Mammary epithelial cell (primary cell): ENCODE measurements around the gene GLB1L2.

Experiments used
- CTCF ChIP-seq, 2 donors: IDR thresholded peaks in 1 of 2; conservative IDR thresholded peaks in 1 of 2; 2 replicates each; pipeline ENCODE4 v1.5.1; 2011 to 2012; ENCODE audit warnings: inconsistent platforms in 2 of 2, low read length in 2 of 2, mild to moderate bottlenecking in 2 of 2, control low read depth in 1 of 2, low read depth in 1 of 2; ENCODE audit not compliant: insufficient read depth in 1 of 2; ENCODE audit errors: extremely low read depth in 1 of 2
- EZH2 ChIP-seq: IDR thresholded peaks from 2 replicates; pipeline ENCODE4 v1.6.1; 2012; ENCODE audit warnings: low read length, inconsistent platforms, borderline replicate concordance

DNA sequence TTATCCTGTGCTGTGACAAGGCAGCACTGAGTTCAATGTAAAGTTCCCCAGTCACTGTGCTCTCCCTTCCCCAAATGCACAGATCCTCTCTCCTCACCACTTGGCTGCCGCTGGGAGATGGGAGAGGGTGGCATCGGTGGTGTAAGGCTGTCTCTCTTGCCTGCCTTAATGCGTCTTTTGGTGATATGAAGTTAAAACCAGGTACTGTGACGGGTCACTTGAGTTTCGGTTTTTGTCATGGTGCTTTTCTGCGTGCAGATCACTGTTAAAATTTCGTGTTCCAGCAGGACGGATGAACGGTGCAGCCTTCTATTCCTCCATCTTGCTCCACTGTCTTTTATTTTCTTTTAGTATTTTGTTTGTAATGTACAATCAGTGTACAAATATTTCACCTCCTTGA is 18.6 kb downstream of the GLB1L2 start:
- no peak for TF ChIP-seq CTCF (conservative IDR thresholded peaks at IDR 0.05 in 1 of 2, IDR thresholded peaks at IDR 0.05 in 1 of 2; ENCODE audit: extremely low read depth in 1 of 2, insufficient read depth in 1 of 2, low read depth in 1 of 2, low read length in 2 of 2)
- TF ChIP-seq EZH2: no peak
